Lower leg skin (tissue), 4 donors: ENCODE results near the gene SPG21. TPM values are rescaled to one million over a fixed set of nuclear protein-coding genes. Genes with fewer than 3 reads are reported as not detected.
A peak's percentile ranks its signal among the peaks of the same experiment; 100 is the strongest.

Experiments
- DNase-seq, 2 donors: peaks; one replicate each; pipeline ENCODE4 v3.0.0-alpha.2; 2019; ENCODE audit warnings: low spot score in 2 of 2
- H3K4me3 ChIP-seq: fragments of 200-600 bp; sonication (generic); 2 replicates; pipeline ENCODE4 v1.5.1; 2017; ENCODE audit warnings: mild to moderate bottlenecking, low read depth; ENCODE audit not compliant: poor library complexity, severe bottlenecking
- CTCF ChIP-seq, 3 donors: fragments of 450-650 bp; IDR thresholded peaks; one replicate each; pipeline ENCODE4 v1.5.1; 2016; ENCODE audit warnings: antibody characterized with exemption in 3 of 3, mild to moderate bottlenecking in 3 of 3, moderate library complexity in 2 of 3
- POLR2A ChIP-seq, 2 donors: fragments of 450-650 bp; IDR thresholded peaks; one replicate each; pipeline ENCODE4 v1.6.1; 2016 to 2017; ENCODE audit warnings: antibody characterized with exemption in 2 of 2, mild to moderate bottlenecking in 1 of 2, moderate library complexity in 1 of 2
- WGBS, 2 donors: methylation state at CpG; one replicate each; pipeline ENCODE4 v1.1.5; 2018; 5-methylcytosine and 5-hydroxymethylcytosine counted together
- intact Hi-C: fragments of 100-400 bp; cut with DNase I; formaldehyde crosslinking; loops from one replicate; pipeline ENCODE4 v1.15.0; 2023; ENCODE audit warnings: low total_unique reads
- total RNA-seq, 4 donors: library from RNA; depleted of rRNA; stranded (reverse); fragments of >200 nt; gene quantifications; one replicate each; pipeline ENCODE4 v1.1.0, GENCODE V29; 2016

SPG21 gene
- total RNA-seq, 4 donors from 2014 or later: 54.3 to 93.1 (median 76.6) TPM

- 64 to 72% methylated on average over 3 of the region's 3 CpGs for WGBS, 2 donors
- DNase-seq: peak in 1 of 2 donors; percentile 15
- intact Hi-C loops: no loop called here
- H3K4me3 ChIP-seq: no peak overlapping the region
- TF ChIP-seq CTCF (IDR thresholded peaks at IDR 0.05): no peak
- no peak for TF ChIP-seq POLR2A (IDR thresholded peaks at IDR 0.05)
These were observed 17.2 kb upstream of the SPG21 start for GRCh38 chr15:65006876-65007275.

DNA sequence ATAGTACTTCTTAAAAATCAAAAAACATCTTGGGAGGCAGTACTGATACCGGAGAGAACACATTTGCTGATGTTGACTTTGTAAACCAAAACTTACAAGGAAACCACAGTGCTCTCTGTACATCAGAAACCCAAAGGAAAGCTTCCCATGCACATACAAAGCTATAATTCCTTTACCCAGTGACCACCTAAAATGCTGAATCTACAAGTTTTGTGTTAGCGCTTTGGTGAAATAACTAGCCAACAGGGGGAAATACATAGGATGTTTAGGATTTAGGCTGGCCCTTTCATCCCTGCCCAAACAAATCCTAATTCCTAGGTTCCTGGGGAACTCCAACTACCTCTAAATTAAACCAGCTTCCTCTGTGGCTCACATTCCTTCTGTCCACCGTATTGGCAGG lies 15.3 kb upstream of the SPG21 start:
- intact Hi-C loops: no loop called here
- 76 to 90% methylated on average over 3 of the region's 3 CpGs for WGBS, 2 donors

GRCh38 chr15:64997745-64998375 lies 8.1 kb upstream of the SPG21 start:
- no peak for TF ChIP-seq POLR2A (IDR thresholded peaks at IDR 0.05)
- no peak for TF ChIP-seq CTCF (IDR thresholded peaks at IDR 0.05)
- WGBS, 2 donors: 74 to 80% methylated on average over 4 of the region's 4 CpGs
- intact Hi-C loops: no loop called here
- H3K4me3 ChIP-seq: no peak overlapping the region
- DNase-seq: no peak

More for the DNA sequence above, 15.3 kb upstream of the SPG21 start:
- H3K4me3 ChIP-seq: no peak overlapping the region
- DNase-seq: peak in 1 of 2 donors; percentile 2
- TF ChIP-seq POLR2A (IDR thresholded peaks at IDR 0.05): no peak
- no peak for TF ChIP-seq CTCF (IDR thresholded peaks at IDR 0.05)

DNA sequence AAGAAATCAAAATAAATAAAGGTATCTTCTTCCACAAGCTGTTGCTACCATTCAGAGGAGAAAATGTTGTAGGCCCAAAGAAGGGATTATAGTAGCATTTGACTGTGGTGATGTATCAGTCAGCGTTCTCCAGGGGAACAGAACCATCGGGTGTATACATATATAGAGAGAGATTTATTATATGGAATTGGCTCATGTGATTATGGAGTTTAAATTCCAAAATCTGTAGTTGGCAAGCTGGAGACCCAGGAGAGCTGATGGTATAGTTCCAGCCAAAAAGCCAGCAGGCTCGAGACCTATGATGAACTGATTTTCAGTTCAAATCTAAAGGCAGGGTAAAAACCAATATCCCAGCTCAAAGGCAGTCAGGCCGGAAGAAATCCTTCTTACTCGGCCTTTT lies 7.4 kb upstream of the SPG21 start:
- no peak for TF ChIP-seq POLR2A (IDR thresholded peaks at IDR 0.05)
- TF ChIP-seq CTCF (IDR thresholded peaks at IDR 0.05): no peak

GRCh38 chr15:64993290-64993689 lies 3.6 kb upstream of the SPG21 start:
- no peak for DNase-seq
- 57 to 80% methylated on average over 1 of the region's 1 CpG for WGBS, 2 donors
- H3K4me3 ChIP-seq: no peak overlapping the region
- intact Hi-C loops: no loop called here
- TF ChIP-seq POLR2A (IDR thresholded peaks at IDR 0.05) (no peak), CTCF (IDR thresholded peaks at IDR 0.05) (no peak)

More for the DNA sequence above, 7.4 kb upstream of the SPG21 start:
- DNase-seq: no peak
- intact Hi-C loops: no loop called here
- 81% methylated on average over 5 of the region's 5 CpGs for WGBS, 2 donors
- no peak overlapping the region for H3K4me3 ChIP-seq
